ENCODE data around the gene ARHGEF10L. TPM values are rescaled to one million over a fixed set of nuclear protein-coding genes. Genes with fewer than 3 reads are reported as not detected.

ARHGEF10L gene
- total RNA-seq, 1 donor from 2014 or later = 3.1 TPM

DNA sequence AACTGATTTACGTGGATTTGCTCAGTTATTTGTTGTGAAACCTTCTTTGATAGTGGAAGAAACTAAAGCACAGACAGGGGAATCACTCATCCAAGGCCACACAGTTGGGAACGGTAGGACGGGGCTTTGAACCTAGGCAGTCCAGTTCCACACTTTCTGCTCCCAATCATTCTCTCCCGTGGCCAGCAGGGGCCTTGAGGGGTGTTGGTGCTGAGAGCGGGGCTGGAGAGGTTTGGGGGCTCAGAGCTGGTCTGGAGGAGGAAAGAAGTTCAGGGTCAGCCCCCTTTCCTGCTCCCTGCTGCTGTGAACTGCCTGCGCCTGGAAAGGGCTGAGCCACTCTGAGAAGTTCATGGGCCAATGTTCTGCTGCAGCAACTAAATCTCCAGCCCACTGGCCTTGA lies 184.2 kb downstream of the ARHGEF10L start:
- H3K36me3 Mint-ChIP-seq (ENCODE audit: low read depth, unreplicated experiment) = no peaks in the 10 kb centered on the region
- H3K27me3 Mint-ChIP-seq (ENCODE audit: unreplicated experiment) = peaks cover 2% of the 10 kb centered on the region
- no peak overlapping the region for H3K4me3 Mint-ChIP-seq (ENCODE audit: unreplicated experiment)
- TF ChIP-seq CTCF (IDR thresholded peaks at IDR 0.05; ENCODE audit: unreplicated experiment) = no peak
- no peaks in the 10 kb centered on the region for H3K4me1 Mint-ChIP-seq (ENCODE audit: unreplicated experiment)
- no peaks in the 10 kb centered on the region for H3K9me3 Mint-ChIP-seq (ENCODE audit: unreplicated experiment)
- H3K27ac Mint-ChIP-seq (ENCODE audit: unreplicated experiment) = no peak overlapping the region
- DNase-seq (ENCODE audit: low spot score) = no peak

GRCh38 chr1:17724150-17724549 lies 184.7 kb downstream of the ARHGEF10L start:
- no peak for DNase-seq (ENCODE audit: low spot score)
- Mint-ChIP-seq H3K27ac (ENCODE audit: unreplicated experiment) (no peak overlapping the region), H3K27me3 (ENCODE audit: unreplicated experiment) (peaks cover 2% of the 10 kb centered on the region), H3K36me3 (ENCODE audit: low read depth, unreplicated experiment) (no peaks in the 10 kb centered on the region), H3K9me3 (ENCODE audit: unreplicated experiment) (no peaks in the 10 kb centered on the region), H3K4me3 (ENCODE audit: unreplicated experiment) (no peak overlapping the region), H3K4me1 (ENCODE audit: unreplicated experiment) (no peaks in the 10 kb centered on the region)
- no peak for TF ChIP-seq CTCF (IDR thresholded peaks at IDR 0.05; ENCODE audit: unreplicated experiment)

DNA sequence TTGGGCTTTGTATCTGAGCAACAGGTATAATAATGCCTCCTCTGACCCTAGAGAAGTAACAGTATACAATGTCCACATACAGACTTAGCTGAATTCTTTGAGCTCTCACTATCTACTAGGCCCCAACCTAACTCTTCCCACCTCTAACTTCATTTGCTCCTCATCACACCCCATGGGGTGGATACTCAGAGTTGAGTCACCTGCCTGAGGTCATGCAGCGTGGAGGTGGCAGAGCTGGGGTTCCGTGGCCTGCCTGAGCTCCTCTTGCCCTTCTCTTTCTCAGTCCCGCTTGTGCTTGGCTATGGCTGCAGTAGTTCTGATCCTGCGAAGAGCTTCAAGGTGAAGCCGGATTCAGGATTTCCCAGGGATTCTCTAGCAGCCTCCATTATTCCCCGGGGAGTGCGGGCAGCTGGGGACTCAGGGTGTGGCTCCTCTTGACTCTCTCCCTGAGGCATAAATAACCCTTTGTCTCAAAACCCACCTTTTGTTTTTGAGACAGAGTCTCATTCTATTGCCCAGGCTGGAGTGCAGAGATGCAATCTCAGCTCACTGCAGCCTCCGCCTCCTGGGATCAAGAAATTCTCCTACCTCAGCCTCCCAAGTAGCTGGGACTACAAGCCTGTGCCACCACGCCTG lies 185.7 kb downstream of the ARHGEF10L start:
- TF ChIP-seq CTCF (IDR thresholded peaks at IDR 0.05; ENCODE audit: unreplicated experiment) = no peak
- H3K4me1 Mint-ChIP-seq (ENCODE audit: unreplicated experiment) = no peaks in the 10 kb centered on the region
- no peak for DNase-seq (ENCODE audit: low spot score)
- H3K36me3 Mint-ChIP-seq (ENCODE audit: low read depth, unreplicated experiment) = no peaks in the 10 kb centered on the region
- no peaks in the 10 kb centered on the region for H3K9me3 Mint-ChIP-seq (ENCODE audit: unreplicated experiment)
- H3K27me3 Mint-ChIP-seq (ENCODE audit: unreplicated experiment) = peaks cover 2% of the 10 kb centered on the region
- no peak overlapping the region for H3K4me3 Mint-ChIP-seq (ENCODE audit: unreplicated experiment)
- H3K27ac Mint-ChIP-seq (ENCODE audit: unreplicated experiment) = no peak overlapping the region

DNA sequence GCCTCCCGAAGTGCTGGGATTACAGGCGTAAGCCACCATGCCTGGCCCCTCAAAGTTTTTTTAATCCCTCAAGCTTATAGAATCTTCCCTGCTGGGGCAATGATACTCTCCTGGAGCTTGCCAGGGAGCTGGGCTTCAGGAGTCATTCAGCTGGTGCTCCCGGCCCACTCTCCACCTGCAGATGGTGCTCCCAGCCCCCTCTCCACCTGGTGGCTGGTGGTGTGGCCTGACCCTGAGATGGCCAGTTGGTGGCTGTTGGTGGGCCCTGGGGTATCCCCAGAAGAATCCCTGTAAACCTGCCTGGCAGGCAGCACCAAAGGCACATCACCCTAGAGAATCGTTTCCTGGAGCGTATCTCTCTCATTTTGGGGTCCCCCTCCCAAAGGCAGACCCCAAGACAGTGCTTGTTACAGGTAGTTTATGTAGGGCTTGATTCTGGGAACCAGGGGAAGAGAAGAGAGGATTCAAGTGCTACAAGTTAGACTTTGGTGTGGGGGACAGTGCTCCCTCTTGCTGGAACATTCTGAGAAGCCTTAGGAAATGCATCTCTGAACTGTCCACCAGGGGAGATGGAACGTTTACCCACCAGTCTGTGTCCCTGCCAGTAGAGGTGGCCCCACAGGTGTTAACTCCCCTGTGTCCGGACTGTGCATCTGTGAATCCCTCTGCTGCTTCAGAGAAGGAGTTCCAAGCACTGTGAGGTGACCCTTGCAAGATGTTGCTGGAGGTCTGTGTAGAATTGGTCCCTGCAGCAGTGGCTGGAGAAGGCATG lies 186.5 kb downstream of the ARHGEF10L start:
- no peak overlapping the region for H3K27ac Mint-ChIP-seq (ENCODE audit: unreplicated experiment)
- no peaks in the 10 kb centered on the region for H3K36me3 Mint-ChIP-seq (ENCODE audit: low read depth, unreplicated experiment)
- H3K4me3 Mint-ChIP-seq (ENCODE audit: unreplicated experiment) = no peak overlapping the region
- H3K9me3 Mint-ChIP-seq (ENCODE audit: unreplicated experiment) = no peaks in the 10 kb centered on the region
- TF ChIP-seq CTCF (IDR thresholded peaks at IDR 0.05; ENCODE audit: unreplicated experiment) = no peak
- DNase-seq (ENCODE audit: low spot score) = no peak
- no peaks in the 10 kb centered on the region for H3K4me1 Mint-ChIP-seq (ENCODE audit: unreplicated experiment)
- H3K27me3 Mint-ChIP-seq (ENCODE audit: unreplicated experiment) = peaks cover 2% of the 10 kb centered on the region

- Mint-ChIP-seq H3K4me1 (ENCODE audit: unreplicated experiment) (peaks cover 2% of the 10 kb centered on the region), H3K27ac (ENCODE audit: unreplicated experiment) (no peak overlapping the region), H3K4me3 (ENCODE audit: unreplicated experiment) (no peak overlapping the region), H3K9me3 (ENCODE audit: unreplicated experiment) (no peaks in the 10 kb centered on the region), H3K36me3 (ENCODE audit: low read depth, unreplicated experiment) (no peaks in the 10 kb centered on the region), H3K27me3 (ENCODE audit: unreplicated experiment) (peaks cover 2% of the 10 kb centered on the region)
- no peak for TF ChIP-seq CTCF (IDR thresholded peaks at IDR 0.05; ENCODE audit: unreplicated experiment)
- DNase-seq (ENCODE audit: low spot score) = no peak
These were observed 188.7 kb downstream of the ARHGEF10L start for GRCh38 chr1:17728123-17728712.
